ENCODE data around the gene MED26.
"Not testable (repeated sequence)": the region's sequence is repeated elsewhere in the genome, so short reads cannot be mapped to it uniquely, and the experiment has no call there.

The MED26 gene

GRCh38 chr19:16571822-16572331 lies 56.1 kb downstream of the MED26 start:
- peak; percentile 58 for DNase-seq

DNA sequence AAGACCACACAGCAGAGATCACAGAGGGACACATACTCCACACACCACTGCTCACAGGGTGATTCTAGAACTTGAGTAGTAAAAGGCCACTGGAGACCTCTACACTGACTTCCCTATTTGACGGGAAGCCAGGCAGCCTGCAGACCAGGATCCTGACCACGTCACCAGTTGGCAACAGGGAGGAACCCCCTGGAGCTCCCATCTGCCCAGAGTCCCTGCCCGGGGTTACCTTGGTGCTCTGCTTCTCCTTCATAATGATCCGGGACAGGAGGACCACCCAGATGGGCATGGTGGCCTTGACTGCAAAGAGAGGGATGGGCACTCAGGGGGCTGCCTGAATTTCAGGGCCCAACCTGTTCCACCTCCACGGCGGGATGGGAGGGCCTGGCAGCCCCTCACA lies 56.7 kb downstream of the MED26 start:
- DNase-seq, result peak; percentile 65

GRCh38 chr19:16569609-16570320 lies 58.2 kb downstream of the MED26 start:
- no peak for DNase-seq

GRCh38 chr19:16566702-16567101 lies 61.3 kb downstream of the MED26 start:
- no peak for DNase-seq

- peak; percentile 84 for DNase-seq
Measured at GRCh38 chr19:16566161-16566560, 61.8 kb downstream of the MED26 start.

DNA sequence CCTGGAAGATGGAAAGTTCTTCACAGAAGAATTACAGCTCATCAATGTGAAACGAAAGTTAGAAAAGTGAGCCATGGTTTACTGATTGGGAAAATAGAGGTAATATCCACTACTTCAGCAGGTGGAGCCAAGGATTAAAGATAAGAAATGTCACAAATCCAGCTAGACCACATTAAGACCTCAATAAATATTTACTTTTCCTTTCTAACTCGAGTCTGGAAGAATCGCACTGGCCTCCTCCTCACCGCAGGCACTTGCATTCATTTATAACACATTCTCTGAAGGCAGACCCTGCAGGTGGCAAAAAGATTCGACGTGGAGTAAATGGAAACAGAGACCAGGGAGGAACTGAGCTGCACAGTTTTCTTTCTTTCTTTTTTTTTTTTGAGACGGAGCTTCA lies 63.2 kb downstream of the MED26 start:
- DNase-seq, result no peak

- DNase-seq, result no peak
Measured at GRCh38 chr19:16562608-16563025, 65.4 kb downstream of the MED26 start.

DNA sequence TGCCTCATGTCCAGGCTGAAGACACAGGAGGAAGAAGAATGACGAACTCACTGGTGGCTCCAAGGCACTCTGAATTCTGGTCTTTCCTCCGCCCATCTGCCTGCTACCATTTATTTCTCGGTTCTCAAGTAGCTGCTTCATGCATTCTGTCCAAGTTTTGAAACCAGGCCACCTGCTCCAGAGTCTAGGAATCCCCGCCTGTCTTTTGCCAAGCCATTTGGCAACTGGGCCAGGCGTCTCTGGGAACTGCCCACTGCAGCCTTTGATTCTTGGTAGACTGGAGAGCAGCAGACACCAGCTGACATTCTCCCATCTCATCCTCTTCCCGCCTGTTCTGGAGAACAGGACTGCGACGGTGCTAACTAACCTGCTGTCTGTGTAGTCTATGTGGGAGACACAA lies 66.6 kb downstream of the MED26 start:
- DNase-seq, result no peak

- no peak for DNase-seq
Measured at GRCh38 chr19:16559780-16560276, 68.2 kb downstream of the MED26 start.

- no peak for DNase-seq
Measured at GRCh38 chr19:16554776-16555175, 73.2 kb downstream of the MED26 start.

GRCh38 chr19:16551902-16552301 lies 76.1 kb downstream of the MED26 start:
- DNase-seq, result not testable (repeated sequence)

- DNase-seq, result no peak
Measured at GRCh38 chr19:16548956-16549355, 79.0 kb downstream of the MED26 start.

- no peak for DNase-seq
Measured at GRCh38 chr19:16544473-16545231, 83.4 kb downstream of the MED26 start.

- DNase-seq, result not testable (repeated sequence)
Measured at GRCh38 chr19:16543734-16544133, 84.3 kb downstream of the MED26 start.

DNA sequence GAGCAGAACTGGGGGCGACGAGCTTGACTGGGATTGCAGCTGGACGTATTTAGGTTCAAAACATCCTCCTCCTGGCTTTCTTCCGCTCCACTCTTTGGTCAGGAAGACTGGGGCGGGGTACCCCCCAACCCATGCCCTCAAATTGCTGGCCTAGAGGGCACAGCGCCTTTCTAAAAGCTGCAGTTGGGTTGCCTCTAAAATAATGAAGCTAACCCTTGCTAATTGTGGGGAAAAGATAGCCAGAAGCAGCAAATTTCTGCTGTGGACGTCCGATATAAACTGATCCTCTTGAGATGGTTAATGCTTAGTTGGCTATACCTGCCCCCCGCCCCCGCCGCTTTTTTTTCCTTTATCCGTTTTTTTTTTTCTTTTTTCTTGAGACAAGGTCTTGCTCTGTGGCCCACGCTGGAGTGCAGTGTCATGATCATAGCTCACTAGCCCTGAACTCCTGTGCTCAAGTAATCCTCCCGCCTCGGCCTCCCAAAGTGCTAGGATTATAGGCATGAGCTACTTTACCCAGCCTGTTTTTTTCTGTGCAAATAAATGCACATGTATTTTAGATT lies 85.0 kb downstream of the MED26 start:
- DNase-seq, result peak; percentile 56

DNA sequence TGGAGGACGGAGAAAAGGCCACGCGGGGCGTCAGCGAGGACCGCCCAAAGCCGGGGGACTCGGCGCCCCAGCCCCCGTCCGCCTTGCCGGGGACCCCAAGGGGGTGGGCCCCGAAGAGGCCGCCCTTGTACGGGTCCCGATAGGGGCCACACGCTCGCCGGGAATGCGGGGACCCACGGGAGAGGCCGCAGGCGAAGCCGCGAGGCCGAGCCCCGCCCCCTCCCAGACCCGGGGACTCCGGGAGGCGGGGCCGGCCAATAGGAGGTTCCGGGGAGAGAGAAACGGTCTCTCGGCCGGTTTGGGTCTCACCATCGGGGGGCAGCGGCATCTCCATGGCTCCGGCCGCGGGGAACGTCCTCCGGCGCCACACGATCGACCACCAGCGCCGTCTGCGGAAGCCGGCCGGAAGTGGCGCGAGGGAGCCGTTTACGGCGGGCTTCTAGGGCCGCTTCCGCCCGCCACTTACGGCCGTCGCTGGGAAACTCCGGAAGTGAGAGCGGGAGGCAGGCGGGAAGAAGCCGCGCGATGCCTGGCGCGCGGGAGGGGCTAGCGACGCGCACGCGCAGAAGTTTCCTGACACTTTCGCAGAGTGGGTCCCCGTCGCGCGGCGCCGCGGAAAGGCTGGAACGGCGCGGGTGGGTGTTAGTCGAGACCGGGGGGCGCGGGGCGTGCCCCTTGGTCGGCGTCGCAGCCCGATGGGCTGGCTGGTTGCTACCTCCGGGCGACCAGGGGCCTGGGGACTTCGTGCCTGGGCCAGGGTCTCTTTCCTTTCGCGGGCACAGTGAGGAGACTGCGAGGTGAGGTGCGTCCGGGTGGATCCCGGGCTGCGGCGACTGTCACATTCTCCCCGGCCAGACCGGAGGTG lies 85.7 kb downstream of the MED26 start, which contains the start of gene CHERP:
CHERP (minus strand) TSS at position 393 of the 865 bp plus-strand sequence; CDS start at position 334, 59 bp downstream.
- peak; percentile 98 for DNase-seq

GRCh38 chr19:16541526-16542044 lies 86.4 kb downstream of the MED26 start:
- DNase-seq, result no peak

DNA sequence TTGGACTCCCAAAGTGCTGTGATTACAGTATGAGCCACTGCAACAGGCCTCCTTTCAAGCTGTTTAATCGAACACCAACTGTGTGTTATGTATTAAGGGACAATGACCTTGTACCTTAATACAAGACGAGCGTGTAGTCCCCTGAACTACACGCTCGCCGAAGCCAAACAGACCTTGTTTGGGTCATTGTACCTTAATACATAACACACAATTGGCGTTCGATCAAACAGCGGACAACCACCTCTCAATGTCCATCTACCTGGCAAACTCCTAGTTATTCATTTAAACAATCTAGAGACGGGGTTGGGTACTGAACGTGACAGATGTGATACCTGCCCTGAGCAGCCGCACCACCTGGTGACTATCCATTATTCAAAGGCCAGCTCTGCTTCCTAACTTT lies 87.1 kb downstream of the MED26 start:
- no peak for DNase-seq

GRCh38 chr19:16537111-16537510 lies 90.9 kb downstream of the MED26 start:
- no peak for DNase-seq

DNA sequence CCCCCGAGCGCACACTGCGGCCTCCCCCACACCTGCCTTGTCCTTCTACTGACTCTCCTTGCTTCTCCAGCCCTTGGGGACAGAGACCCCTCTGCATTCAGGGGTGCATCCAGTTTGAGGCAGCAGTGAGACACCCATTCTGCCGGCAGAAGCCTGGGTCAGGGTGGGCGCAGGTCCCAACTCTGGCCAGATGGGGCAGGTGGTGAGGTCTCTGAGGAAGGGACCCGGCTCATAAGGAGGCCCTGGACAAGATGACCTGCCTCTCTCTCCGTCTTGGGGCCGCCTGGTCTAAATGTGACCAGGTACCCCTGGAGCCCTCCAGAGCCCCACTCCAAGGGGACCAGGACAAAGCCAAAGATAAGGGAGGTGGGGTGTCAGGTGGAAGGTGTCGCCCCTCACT lies 91.9 kb downstream of the MED26 start:
- DNase-seq, result no peak

- DNase-seq, result no peak
Measured at GRCh38 chr19:16535381-16535780, 92.6 kb downstream of the MED26 start.

Measured in hematopoietic multipotent progenitor cell treated with erythropoietin and hydrocortisone succinate and interleukin-3 and kit ligand, for 4 days (in vitro differentiated cells).